DOHH2 (cell line): ENCODE measurements around the gene AQP7.

ENCODE experiments used
- H3F3A ChIP-seq: fragments of 200-600 bp; sonication (generic), shearing (Covaris generic); 2 replicates; pipeline ENCODE4 v1.6.0; 2016; ENCODE audit warnings: antibody characterized with exemption, mild to moderate bottlenecking; ENCODE audit not compliant: control insufficient read depth, insufficient read depth
- H3K27ac ChIP-seq: fragments of 200-600 bp; sonication (generic); 2 replicates; pipeline ENCODE4 v1.5.1; 2014; ENCODE audit warnings: low read depth, mild to moderate bottlenecking, low read length, moderate library complexity
- H3K27me3 ChIP-seq: fragments of 200-600 bp; sonication (generic); 2 replicates; pipeline ENCODE4 v1.6.1; 2014; ENCODE audit warnings: mild to moderate bottlenecking, low read length, mixed read lengths; ENCODE audit not compliant: control insufficient read depth
- H3K36me3 ChIP-seq: fragments of 200-600 bp; sonication (generic); 2 replicates; pipeline ENCODE4 v1.6.1; 2014; ENCODE audit warnings: mild to moderate bottlenecking, low read length, moderate library complexity, mixed read lengths; ENCODE audit not compliant: control insufficient read depth
- H3K4me1 ChIP-seq: fragments of 200-600 bp; sonication (generic); 2 replicates; pipeline ENCODE4 v1.6.1; 2014; ENCODE audit warnings: mild to moderate bottlenecking, low read length, mixed read lengths; ENCODE audit not compliant: control insufficient read depth
- H3K4me2 ChIP-seq: fragments of 200-600 bp; sonication (generic); 2 replicates; pipeline ENCODE4 v1.6.0; 2014; ENCODE audit warnings: mild to moderate bottlenecking, low read length, moderate library complexity
- H3K4me3 ChIP-seq: fragments of 200-600 bp; sonication (generic); 2 replicates; pipeline ENCODE4 v1.5.1; 2014; ENCODE audit warnings: mild to moderate bottlenecking, low read length, mixed read lengths
- H3K79me2 ChIP-seq: fragments of 200-600 bp; sonication (generic); 2 replicates; pipeline ENCODE4 v1.6.1; 2014; ENCODE audit warnings: mild to moderate bottlenecking, low read length, mixed read lengths; ENCODE audit not compliant: control insufficient read depth
- H3K9me2 ChIP-seq: fragments of 200-600 bp; sonication (generic); replicated peaks from 2 replicates; pipeline ENCODE4 v1.6.1; 2014; ENCODE audit warnings: mild to moderate bottlenecking, low read length, mixed read lengths; ENCODE audit not compliant: control insufficient read depth
- H3K9me3 ChIP-seq: fragments of 200-600 bp; sonication (generic); 2 replicates; pipeline ENCODE4 v1.6.1; 2014; ENCODE audit warnings: antibody characterized with exemption, low read length, mixed read lengths; ENCODE audit not compliant: control insufficient read depth, insufficient read depth
- H4K20me1 ChIP-seq: fragments of 200-600 bp; sonication (generic); 2 replicates; pipeline ENCODE4 v1.6.0; 2014; ENCODE audit warnings: low read depth, mild to moderate bottlenecking, antibody characterized with exemption, low read length, moderate library complexity; ENCODE audit not compliant: control insufficient read depth, insufficient read depth
- EZH2phosphoT487 ChIP-seq: fragments of 200-600 bp; sonication (generic); IDR thresholded peaks from 2 replicates; pipeline ENCODE4 v1.6.1; 2017; ENCODE audit warnings: borderline replicate concordance, mild to moderate bottlenecking, antibody characterized with exemption, low read length, moderate library complexity, mixed read lengths
- TF ChIP-seq, protein P1 (sequence below): fragments of 200-600 bp; sonication (generic); IDR thresholded peaks from one replicate; pipeline ENCODE4 v1.5.1; 2014; ENCODE audit warnings: antibody characterized with exemption, mild to moderate bottlenecking, low read depth, low read length; ENCODE audit not compliant: poor library complexity, severe bottlenecking

The AQP7 gene

DNA sequence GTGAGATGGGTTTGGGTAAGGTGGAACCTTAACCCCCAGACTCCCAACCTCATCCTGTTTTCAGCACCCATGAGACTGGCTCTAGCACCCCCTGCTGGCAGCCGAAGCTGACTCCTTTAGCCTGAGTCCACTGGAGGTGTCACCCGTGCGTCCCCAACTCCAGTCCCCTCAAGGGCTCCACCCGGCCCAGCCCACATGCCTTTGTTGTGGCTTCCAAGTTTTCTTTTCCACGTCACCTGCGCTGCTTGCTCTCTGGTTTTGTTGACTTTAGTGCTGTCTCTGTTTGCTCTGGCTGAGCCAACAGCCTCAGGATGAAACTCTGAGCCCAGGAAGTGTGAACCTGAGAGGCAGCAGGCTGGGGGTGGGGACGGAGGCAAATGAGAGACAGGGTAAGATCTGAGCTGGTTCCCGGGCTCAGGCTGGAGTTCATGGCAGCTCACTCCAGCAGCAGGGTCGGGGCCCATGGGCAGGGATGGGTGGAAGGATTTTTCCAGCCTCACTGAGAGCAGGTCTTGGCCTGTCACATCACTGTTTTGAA lies 13.2 kb upstream of the AQP7 start:
- Histone ChIP-seq H3K4me1 (no peaks in the 10 kb centered on the region), H3K79me2 (no peaks in the 10 kb centered on the region), H4K20me1 (no peaks in the 10 kb centered on the region), H3K27ac (no peak overlapping the region), H3K9me3 (no peaks in the 10 kb centered on the region), H3K36me3 (no peaks in the 10 kb centered on the region), H3F3A (no peaks in the 10 kb centered on the region), H3K9me2 (no peaks in the 10 kb centered on the region), H3K27me3 (no peaks in the 10 kb centered on the region), H3K4me2 (no peak overlapping the region; the same call in 1 of the 2 replicates), H3K4me3 (no peak overlapping the region)
- no peak for TF ChIP-seq EZH2phosphoT487
- TF ChIP-seq, protein P1, sequence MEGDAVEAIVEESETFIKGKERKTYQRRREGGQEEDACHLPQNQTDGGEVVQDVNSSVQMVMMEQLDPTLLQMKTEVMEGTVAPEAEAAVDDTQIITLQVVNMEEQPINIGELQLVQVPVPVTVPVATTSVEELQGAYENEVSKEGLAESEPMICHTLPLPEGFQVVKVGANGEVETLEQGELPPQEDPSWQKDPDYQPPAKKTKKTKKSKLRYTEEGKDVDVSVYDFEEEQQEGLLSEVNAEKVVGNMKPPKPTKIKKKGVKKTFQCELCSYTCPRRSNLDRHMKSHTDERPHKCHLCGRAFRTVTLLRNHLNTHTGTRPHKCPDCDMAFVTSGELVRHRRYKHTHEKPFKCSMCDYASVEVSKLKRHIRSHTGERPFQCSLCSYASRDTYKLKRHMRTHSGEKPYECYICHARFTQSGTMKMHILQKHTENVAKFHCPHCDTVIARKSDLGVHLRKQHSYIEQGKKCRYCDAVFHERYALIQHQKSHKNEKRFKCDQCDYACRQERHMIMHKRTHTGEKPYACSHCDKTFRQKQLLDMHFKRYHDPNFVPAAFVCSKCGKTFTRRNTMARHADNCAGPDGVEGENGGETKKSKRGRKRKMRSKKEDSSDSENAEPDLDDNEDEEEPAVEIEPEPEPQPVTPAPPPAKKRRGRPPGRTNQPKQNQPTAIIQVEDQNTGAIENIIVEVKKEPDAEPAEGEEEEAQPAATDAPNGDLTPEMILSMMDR = peak; percentile 93

DNA sequence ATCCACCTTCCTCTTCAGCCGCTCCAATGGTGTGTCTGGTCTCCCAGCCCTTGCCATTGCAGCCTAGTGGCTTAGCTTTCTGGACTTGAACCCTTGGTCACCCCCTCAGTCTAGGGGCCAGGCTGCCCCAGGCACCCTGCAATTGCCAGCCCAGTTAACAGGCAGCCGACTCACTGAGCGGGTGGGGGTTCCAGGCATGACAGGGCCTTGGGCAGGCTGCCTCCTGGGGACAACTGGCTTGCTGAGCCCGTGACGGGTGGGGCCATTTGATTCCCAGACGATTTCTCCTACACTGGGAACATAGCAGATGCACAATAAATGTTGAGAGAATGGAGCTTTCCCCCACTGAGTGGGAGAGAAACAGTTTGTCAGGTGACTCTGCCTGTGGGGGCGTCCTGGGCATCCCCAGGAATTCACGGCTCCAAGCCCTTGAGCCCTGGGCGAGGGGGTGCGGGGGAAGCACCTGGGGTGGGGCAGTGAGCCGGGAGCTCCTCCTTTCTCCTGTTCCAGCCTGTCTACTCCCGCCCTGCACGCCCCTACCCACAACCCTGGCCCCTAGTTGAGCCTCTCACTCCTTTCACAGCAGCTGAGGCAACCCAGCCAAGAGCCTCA lies 12.6 kb upstream of the AQP7 start:
- no peak for TF ChIP-seq EZH2phosphoT487
- no peak overlapping the region for H3K4me3 ChIP-seq
- H4K20me1 ChIP-seq = no peaks in the 10 kb centered on the region
- H3K36me3 ChIP-seq = no peaks in the 10 kb centered on the region
- no peaks in the 10 kb centered on the region for H3K79me2 ChIP-seq
- no peaks in the 10 kb centered on the region for H3F3A ChIP-seq
- no peaks in the 10 kb centered on the region for H3K9me3 ChIP-seq
- no peaks in the 10 kb centered on the region for H3K4me1 ChIP-seq
- no peaks in the 10 kb centered on the region for H3K27me3 ChIP-seq
- no peak overlapping the region for H3K27ac ChIP-seq
- no peak overlapping the region for H3K4me2 ChIP-seq
- no peaks in the 10 kb centered on the region for H3K9me2 ChIP-seq

DNA sequence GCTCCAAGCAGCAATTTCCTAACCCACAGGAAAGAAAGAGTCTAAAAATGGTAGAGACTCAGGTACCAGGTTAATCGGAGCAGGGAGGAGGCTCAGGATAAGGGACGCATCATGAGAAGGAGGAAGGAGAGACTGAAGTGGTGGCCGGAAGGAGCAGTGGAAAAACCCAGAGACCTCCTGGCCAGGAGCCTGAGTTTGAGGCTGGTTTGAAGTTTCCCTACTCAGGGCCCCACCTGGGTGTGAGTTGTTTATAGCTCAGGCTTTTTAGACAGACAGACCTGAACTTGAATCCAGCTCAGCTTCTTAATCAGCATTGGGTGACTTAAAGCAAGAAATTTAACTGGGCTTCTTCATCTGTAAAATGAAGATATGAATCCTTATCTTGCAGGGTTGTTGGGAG lies 11.9 kb upstream of the AQP7 start:
- no peaks in the 10 kb centered on the region for H3K79me2 ChIP-seq
- no peaks in the 10 kb centered on the region for H4K20me1 ChIP-seq
- no peaks in the 10 kb centered on the region for H3K9me2 ChIP-seq
- TF ChIP-seq, protein P1 = no peak
- TF ChIP-seq EZH2phosphoT487 = no peak
- H3F3A ChIP-seq = no peaks in the 10 kb centered on the region
- no peaks in the 10 kb centered on the region for H3K9me3 ChIP-seq
- no peaks in the 10 kb centered on the region for H3K27me3 ChIP-seq
- no peak overlapping the region for H3K4me3 ChIP-seq
- H3K4me2 ChIP-seq = no peak overlapping the region
- H3K4me1 ChIP-seq = no peaks in the 10 kb centered on the region
- no peaks in the 10 kb centered on the region for H3K36me3 ChIP-seq
- H3K27ac ChIP-seq = no peak overlapping the region

DNA sequence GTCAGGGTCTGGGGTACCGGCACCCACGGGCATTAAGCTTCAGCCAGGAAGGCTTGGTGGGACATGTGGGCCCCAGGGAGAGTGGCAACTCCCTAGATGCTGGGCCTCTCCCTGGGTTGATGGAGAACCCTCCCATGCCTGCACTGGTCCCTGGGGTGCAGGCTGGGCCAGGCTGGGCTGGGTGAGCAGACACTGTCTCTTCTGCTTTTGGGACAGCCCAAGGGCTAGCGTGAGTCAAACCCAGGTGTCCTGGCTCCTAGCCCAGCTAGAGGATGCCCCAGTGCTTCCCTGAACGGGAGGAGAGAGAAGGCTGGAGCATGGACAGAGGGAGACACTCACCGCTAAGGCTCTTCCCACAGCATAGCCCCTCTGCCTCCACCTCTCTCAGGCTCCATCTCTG lies 5.7 kb upstream of the AQP7 start:
- H3K4me3 ChIP-seq = no peak overlapping the region
- H3K4me2 ChIP-seq = no peak overlapping the region
- no peak overlapping the region for H3K27ac ChIP-seq
- no peaks in the 10 kb centered on the region for H4K20me1 ChIP-seq
- no peaks in the 10 kb centered on the region for H3K36me3 ChIP-seq
- no peaks in the 10 kb centered on the region for H3K79me2 ChIP-seq
- H3K9me2 ChIP-seq = no peaks in the 10 kb centered on the region
- TF ChIP-seq EZH2phosphoT487 = no peak
- TF ChIP-seq, protein P1 = no peak
- no peaks in the 10 kb centered on the region for H3K27me3 ChIP-seq
- no peaks in the 10 kb centered on the region for H3K9me3 ChIP-seq
- no peaks in the 10 kb centered on the region for H3K4me1 ChIP-seq
- no peaks in the 10 kb centered on the region for H3F3A ChIP-seq
